HAP-1 (cell line): ENCODE measurements around the gene TIGD3.

Source experiments
- DNase-seq, 2 experiments: peaks; one replicate each; pipeline ENCODE4 v3.0.0-alpha.2; 2016 to 2020; ENCODE audit warnings: low spot score in 2 of 2
- H3K27me3 ChIP-seq: fragments of 250-450 bp; sonication (Bioruptor Pico); 2 replicates; pipeline ENCODE4 v1.5.1; 2020; ENCODE audit warnings: low read depth, mild to moderate bottlenecking, moderate library complexity
- H3K36me3 ChIP-seq: fragments of 250-450 bp; sonication (Bioruptor Pico); replicated peaks from 2 replicates; pipeline ENCODE4 v1.5.1; 2020; ENCODE audit warnings: mild to moderate bottlenecking
- H3K4me1 ChIP-seq: fragments of 250-450 bp; sonication (Bioruptor Pico); 2 replicates; pipeline ENCODE4 v1.5.1; 2020; ENCODE audit warnings: mild to moderate bottlenecking
- H3K4me3 ChIP-seq: fragments of 250-450 bp; sonication (Bioruptor Pico); 2 replicates; pipeline ENCODE4 v1.5.1; 2020; ENCODE audit warnings: mild to moderate bottlenecking, moderate library complexity
- H3K9me3 ChIP-seq: fragments of 250-450 bp; sonication (Bioruptor Pico); 2 replicates; pipeline ENCODE4 v1.5.1; 2020; ENCODE audit warnings: mild to moderate bottlenecking, moderate library complexity
- in situ Hi-C: fragments of 300-500 bp; cut with MboI; formaldehyde crosslinking; loops from 3 replicates; pipeline ENCODE4 v1.14.3; 2020; ENCODE audit warnings: low sequenced_read_pairs, inconsistent platforms, mixed read lengths

TIGD3 gene

DNA sequence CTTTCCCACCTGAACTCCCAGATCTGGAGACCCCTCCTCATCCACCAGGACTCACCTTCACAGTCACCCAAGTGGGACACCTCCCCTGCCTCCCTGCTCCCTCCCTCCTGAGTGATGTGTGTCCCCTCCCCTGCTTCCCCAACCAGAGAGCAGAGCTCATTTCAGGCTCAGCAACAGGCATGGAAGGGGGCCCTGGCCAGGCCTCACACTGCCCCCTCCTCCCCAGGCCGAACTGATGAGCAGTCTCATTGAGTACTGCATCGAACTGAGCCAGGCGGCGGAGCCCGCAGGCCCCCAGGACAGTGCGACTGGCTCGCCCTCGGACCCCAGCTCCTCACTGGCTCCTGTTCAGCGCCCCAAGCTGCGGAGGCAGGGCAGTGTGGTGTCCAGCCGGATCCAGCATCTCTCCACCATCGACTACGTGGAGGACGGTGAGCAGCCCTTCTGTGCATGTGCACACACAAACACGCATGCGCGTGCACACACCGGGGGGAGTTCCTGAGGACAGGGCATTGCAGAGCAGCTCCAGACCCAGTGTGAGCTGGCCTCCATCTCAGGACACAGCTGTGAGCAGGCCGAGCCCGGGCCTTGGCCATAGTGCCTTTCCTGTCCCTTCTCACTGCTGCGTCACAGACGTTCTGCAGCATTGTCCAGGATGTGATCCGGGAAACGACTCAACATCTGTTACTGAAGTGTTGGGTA is 50.2 kb downstream of the TIGD3 start:
- Histone ChIP-seq H3K27me3 (no peaks in the 10 kb centered on the region), H3K36me3 (peaks cover 24% of the 10 kb centered on the region), H3K9me3 (no peaks in the 10 kb centered on the region), H3K4me3 (no peak overlapping the region), H3K4me1 (no peaks in the 10 kb centered on the region)
- DNase-seq, result no peak
- in situ Hi-C loops, result no loop called here
